ENCODE results near the gene FAM3A.

Gene FAM3A

GRCh38 chrX:154458116-154458953 is 57.7 kb downstream of the FAM3A start, which contains the start of gene PLXNA3:
PLXNA3 (plus strand) TSS chrX:154458281; CDS start chrX:154460184, 1,903 bp downstream.
- DNase-seq, result no peak

- no peak for DNase-seq
Observed at GRCh38 chrX:154457491-154458115, 58.4 kb downstream of the FAM3A start.
